Right lobe of liver (tissue), 4 donors: ENCODE data around the gene ERC2.

Experiments used
- CTCF ChIP-seq, 4 donors: fragments of 200-600 bp in 3 of 4; fragments of 450-650 bp in 1 of 4; IDR thresholded peaks; one replicate each; pipeline versions ENCODE4 v1.5.1 to v1.8.0; 2016 to 2022; ENCODE audit warnings: antibody characterized with exemption in 4 of 4, mild to moderate bottlenecking in 2 of 4
- POLR2A ChIP-seq: fragments of 450-650 bp; IDR thresholded peaks from one replicate; pipeline ENCODE4 v1.6.1; 2017; ENCODE audit warnings: antibody characterized with exemption, mild to moderate bottlenecking
- donor health status: DM: no; HTN: no; CAD: no.
- donor health status: DM: no; HTN: no; CAD: no.
- donor health status: DM: no; HTN: yes; CAD: no.

- TF ChIP-seq CTCF (IDR thresholded peaks at IDR 0.05) = no peak
- no peak for TF ChIP-seq POLR2A
Observed at GRCh38 chr3:55649554-55649953, 818.7 kb downstream of the ERC2 start.
